Endothelial cell of umbilical vein (primary cell): ENCODE data around the gene SPTBN4. TPM values are rescaled to one million over a fixed set of nuclear protein-coding genes. Genes with fewer than 3 reads are reported as not detected.

Source experiments
- BruUV-seq: library from RNA; stranded (reverse); fragments of 400-500 nt; replicated peaks from 2 replicates; lab custom pipeline; 2021; lab: Mats Ljungman, UMichigan
- CTCF ChIA-PET: fragments of 300-600, 350-600 bp; sonication (Branson Sonifier 250); formaldehyde crosslinking; loops from one replicate; lab custom pipeline; 2021; ENCODE audit warnings: antibody characterized with exemption, inconsistent platforms; lab: Charles Lee
- POLR2A ChIA-PET: fragments of 300-600, 350-600 bp; sonication (Branson Sonifier 250); formaldehyde crosslinking; loops from one replicate; lab custom pipeline; 2021; ENCODE audit warnings: antibody characterized with exemption, inconsistent platforms; lab: Charles Lee
- DNase-seq: peaks from one replicate; pipeline ENCODE4 v3.0.0-alpha.2; 2011; ENCODE audit warnings: low read depth, low spot score
- FAIRE-seq: peaks from 2 replicates; lab custom pipeline; 2011; peaks lifted over from hg19 to GRCh38; lab: Jason Lieb, UNC
- H2AFZ ChIP-seq: 2 replicates; pipeline ENCODE4 v1.6.0; 2012; ENCODE audit warnings: low read depth, low read length, control low read depth, inconsistent platforms
- H3K27ac ChIP-seq: 2 replicates; pipeline ENCODE4 v1.5.1; 2011; ENCODE audit warnings: low read depth, mild to moderate bottlenecking, control low read depth, low read length, moderate library complexity; ENCODE audit not compliant: insufficient read depth
- H3K27me3 ChIP-seq, 2 experiments: 2 replicates each; pipeline versions ENCODE4 v1.6.0 to v1.6.1; 2011; ENCODE audit warnings: low read length in 2 of 2, mixed read lengths in 1 of 2; ENCODE audit not compliant: control insufficient read depth in 2 of 2, insufficient read depth in 2 of 2
- H3K36me3 ChIP-seq, 2 experiments: 2 replicates in 1 of 2; 3 replicates in 1 of 2; pipeline ENCODE4 v1.5.1; 2011; ENCODE audit warnings: low read length in 2 of 2, mild to moderate bottlenecking in 1 of 2, moderate library complexity in 1 of 2; ENCODE audit not compliant: control insufficient read depth in 2 of 2, insufficient read depth in 2 of 2; ENCODE audit errors: extremely low read depth in 1 of 2
- H3K4me1 ChIP-seq: 3 replicates; pipeline ENCODE4 v1.5.1; 2011; ENCODE audit warnings: mild to moderate bottlenecking, low read length; ENCODE audit not compliant: control insufficient read depth, insufficient read depth; ENCODE audit errors: extremely low read depth
- H3K4me2 ChIP-seq: 2 replicates; pipeline ENCODE4 v1.6.1; 2011; ENCODE audit warnings: low read length, control low read depth, mixed read lengths; ENCODE audit not compliant: insufficient read depth
- H3K4me3 ChIP-seq, 3 experiments: fragments of 200-600 bp in 1 of 3; sonication (generic), shearing (Covaris generic) in 1 of 3; replicated peaks in 1 of 3; 2 replicates each; pipeline ENCODE4 v1.5.1; 2011 to 2016; ENCODE audit warnings: control low read depth in 3 of 3, low read length in 3 of 3, mild to moderate bottlenecking in 2 of 3, inconsistent platforms in 1 of 3, low read depth in 1 of 3, moderate library complexity in 1 of 3; ENCODE audit not compliant: insufficient read depth in 1 of 3
- H3K79me2 ChIP-seq: 2 replicates; pipeline ENCODE4 v1.6.0; 2012; ENCODE audit warnings: low read length, inconsistent platforms; ENCODE audit not compliant: control insufficient read depth, insufficient read depth
- H3K9ac ChIP-seq: replicated peaks from 2 replicates; pipeline ENCODE3; 2011; ENCODE audit warnings: low read length, control low read depth; ENCODE audit not compliant: insufficient read depth; ENCODE audit errors: extremely low read depth
- H3K9me1 ChIP-seq: replicated peaks from 3 replicates; pipeline ENCODE4 v1.6.0; 2011; ENCODE audit warnings: mild to moderate bottlenecking, low read length; ENCODE audit not compliant: control insufficient read depth, insufficient read depth; ENCODE audit errors: extremely low read depth
- H3K9me3 ChIP-seq: replicated peaks from 2 replicates; pipeline ENCODE4 v1.5.1; 2012; ENCODE audit warnings: low read length, inconsistent platforms; ENCODE audit not compliant: control insufficient read depth, insufficient read depth
- H4K20me1 ChIP-seq: replicated peaks from 2 replicates; pipeline ENCODE3; 2011; ENCODE audit warnings: mild to moderate bottlenecking, low read length; ENCODE audit not compliant: control insufficient read depth, insufficient read depth; ENCODE audit errors: extremely low read depth
- EZH2 ChIP-seq: IDR thresholded peaks from 2 replicates; pipeline ENCODE4 v1.6.1; 2012; ENCODE audit warnings: borderline replicate concordance, low read depth, mild to moderate bottlenecking, moderate library complexity, low read length, inconsistent platforms; ENCODE audit not compliant: severe bottlenecking
- FOS ChIP-seq: IDR thresholded peaks from 2 replicates; pipeline ENCODE4 v1.6.1; 2011; ENCODE audit warnings: mild to moderate bottlenecking, low read length, moderate library complexity, borderline replicate concordance; ENCODE audit not compliant: insufficient read depth
- GATA2 ChIP-seq: IDR thresholded peaks from 2 replicates; pipeline ENCODE4 v1.7.0; 2011; ENCODE audit warnings: low read depth, mild to moderate bottlenecking, moderate library complexity, mixed read lengths, low read length; ENCODE audit not compliant: insufficient read length, insufficient read depth
- JUN ChIP-seq: IDR thresholded peaks from 2 replicates; pipeline ENCODE4 v1.6.1; 2011; ENCODE audit warnings: borderline replicate concordance, low read depth; ENCODE audit not compliant: insufficient read length, insufficient read depth
- MYC ChIP-seq: IDR thresholded peaks from one replicate; pipeline ENCODE4 v1.6.1; 2011; ENCODE audit warnings: mild to moderate bottlenecking, low read depth, low read length
- POLR2A ChIP-seq: IDR thresholded peaks from 2 replicates; pipeline ENCODE4 v1.6.1; 2012; ENCODE audit warnings: low read depth, mild to moderate bottlenecking, control low read depth, low read length
- POLR2AphosphoS5 ChIP-seq: IDR thresholded peaks from 2 replicates; pipeline ENCODE4 v1.6.1; 2012; ENCODE audit warnings: low read depth, mild to moderate bottlenecking, control low read depth, low read length, moderate library complexity; ENCODE audit not compliant: insufficient read depth
- dilution Hi-C: fragments of 300-500 bp; cut with MboI; formaldehyde crosslinking; loops from one replicate; pipeline ENCODE4 v1.15.0; 2019; ENCODE audit warnings: low sequenced_read_pairs; ENCODE audit not compliant: extremely low pct_ligation_motif_present
- intact Hi-C: fragments of 100-400 bp; cut with micrococcal nuclease; formaldehyde crosslinking; loops from one replicate; pipeline ENCODE4 v1.10.0; 2022
- polyA plus RNA-seq, 4 experiments: library from polyadenylated mRNA; depleted of rRNA in 3 of 4; stranded (reverse) in 3 of 4; unstranded in 1 of 4; fragments of >200 nt; gene quantifications; 2 replicates each; pipeline versions ENCODE4 v1.2.1 to v1.2.3, GENCODE V29; 2011 to 2012; ENCODE audit warnings: missing spikeins in 1 of 4
- total RNA-seq: library from RNA; stranded (reverse); gene quantifications from 2 replicates; pipeline ENCODE4 v1.2.3, GENCODE V29; 2021
- TF ChIP-seq, protein P1 (sequence below), 2 donors: IDR thresholded peaks; 1 replicate in 1 of 2; 2 replicates in 1 of 2; pipeline ENCODE4 v1.5.1; 2011; ENCODE audit warnings: low read length in 2 of 2, mild to moderate bottlenecking in 2 of 2, moderate library complexity in 2 of 2, control low read depth in 1 of 2, inconsistent platforms in 1 of 2, low read depth in 1 of 2; ENCODE audit not compliant: insufficient read depth in 1 of 2; ENCODE audit errors: extremely low read depth in 1 of 2
- TF ChIP-seq, protein P2 (sequence below): IDR thresholded peaks from 2 replicates; pipeline ENCODE4 v1.6.1; 2011; ENCODE audit not compliant: insufficient read depth, insufficient read length

The SPTBN4 gene
- total and polyA plus RNA-seq, 2 donors (not counting 3 experiments of a cell fraction or from before 2014, with no cell fraction given), result 0.33 TPM; not detected in 1

DNA sequence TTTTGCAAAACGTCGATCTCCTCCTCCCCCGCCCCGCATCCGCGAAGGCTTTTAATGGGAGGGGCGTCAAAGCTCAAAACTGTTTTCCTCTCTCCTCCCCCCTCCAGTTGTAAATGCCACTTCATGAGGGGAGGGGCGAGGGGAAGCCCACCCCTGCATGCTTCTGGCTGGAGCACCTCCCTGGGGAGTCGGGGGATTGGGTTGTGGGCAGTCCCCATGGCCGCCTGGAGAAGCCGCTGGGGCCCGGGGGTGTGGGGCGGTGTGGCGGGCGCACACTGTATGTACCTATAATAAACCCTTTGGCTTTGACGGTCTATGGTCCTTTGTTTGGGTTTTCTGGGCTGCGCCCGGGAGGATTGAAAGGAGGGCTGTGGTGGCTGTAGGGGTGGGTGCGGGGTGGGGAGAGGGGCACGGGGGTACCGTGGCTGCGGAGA, 109.4 kb downstream of the SPTBN4 start:
- Histone ChIP-seq H3K9me3 (no peaks in the 10 kb centered on the region), H4K20me1 (no peaks in the 10 kb centered on the region), H3K4me3 (peak overlapping the region; percentile 5 to 79 (median 67)), H3K9ac (peak overlapping the region; percentile 5), H3K4me1 (peaks cover 9% of the 10 kb centered on the region), H2AFZ (peak overlapping the region; percentile 89), H3K4me2 (peak overlapping the region; percentile 24), H3K79me2 (peaks cover 2% of the 10 kb centered on the region), H3K9me1 (no peaks in the 10 kb centered on the region), H3K36me3 (peaks cover 3 to 9% of the 10 kb centered on the region in 2 experiments), H3K27ac (no peak overlapping the region), H3K27me3 (no peaks in the 10 kb centered on the region)
- FAIRE-seq, result no peak
- POLR2A ChIA-PET, result no interaction called here
- BruUV-seq, result no TSS peak
- intact Hi-C loops (loop anchor here (2.0 kb wide), 1 partner anchor 23 kb away; no protein-coding TSS in a partner anchor), dilution Hi-C loops (no loop called here)
- TF ChIP-seq FOS, result no peak
- no peak for TF ChIP-seq POLR2A
- TF ChIP-seq EZH2, result no peak
- no peak for TF ChIP-seq MYC
- TF ChIP-seq JUN, result no peak
- TF ChIP-seq POLR2AphosphoS5, result no peak
- TF ChIP-seq, protein P1, sequence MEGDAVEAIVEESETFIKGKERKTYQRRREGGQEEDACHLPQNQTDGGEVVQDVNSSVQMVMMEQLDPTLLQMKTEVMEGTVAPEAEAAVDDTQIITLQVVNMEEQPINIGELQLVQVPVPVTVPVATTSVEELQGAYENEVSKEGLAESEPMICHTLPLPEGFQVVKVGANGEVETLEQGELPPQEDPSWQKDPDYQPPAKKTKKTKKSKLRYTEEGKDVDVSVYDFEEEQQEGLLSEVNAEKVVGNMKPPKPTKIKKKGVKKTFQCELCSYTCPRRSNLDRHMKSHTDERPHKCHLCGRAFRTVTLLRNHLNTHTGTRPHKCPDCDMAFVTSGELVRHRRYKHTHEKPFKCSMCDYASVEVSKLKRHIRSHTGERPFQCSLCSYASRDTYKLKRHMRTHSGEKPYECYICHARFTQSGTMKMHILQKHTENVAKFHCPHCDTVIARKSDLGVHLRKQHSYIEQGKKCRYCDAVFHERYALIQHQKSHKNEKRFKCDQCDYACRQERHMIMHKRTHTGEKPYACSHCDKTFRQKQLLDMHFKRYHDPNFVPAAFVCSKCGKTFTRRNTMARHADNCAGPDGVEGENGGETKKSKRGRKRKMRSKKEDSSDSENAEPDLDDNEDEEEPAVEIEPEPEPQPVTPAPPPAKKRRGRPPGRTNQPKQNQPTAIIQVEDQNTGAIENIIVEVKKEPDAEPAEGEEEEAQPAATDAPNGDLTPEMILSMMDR (IDR thresholded peaks at IDR 0.05; ENCODE audit: extremely low read depth in 1 of 2, insufficient read depth in 1 of 2, low read depth in 1 of 2, low read length in 2 of 2), result no peak
- TF ChIP-seq, protein P2, sequence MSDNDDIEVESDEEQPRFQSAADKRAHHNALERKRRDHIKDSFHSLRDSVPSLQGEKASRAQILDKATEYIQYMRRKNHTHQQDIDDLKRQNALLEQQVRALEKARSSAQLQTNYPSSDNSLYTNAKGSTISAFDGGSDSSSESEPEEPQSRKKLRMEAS, result no peak
- TF ChIP-seq GATA2, result no peak
- no peak for DNase-seq
- CTCF ChIA-PET, result no interaction called here
